ENCODE data around the gene CNTN5. TPM values are rescaled to one million over a fixed set of nuclear protein-coding genes. Genes with fewer than 3 reads are reported as not detected.

Gene CNTN5
- total and polyA plus RNA-seq, 2 donors (not counting 1 experiment from before 2014, with no cell fraction given), result not detected

- ATAC-seq (ENCODE audit: low read depth) (no peak), DNase-seq (no peak)
- Histone ChIP-seq H3K4me2 (replicated peaks; ENCODE audit: low read depth, low read length, poor library complexity, severe bottlenecking) (no peak overlapping the region), H3K9me3 (ENCODE audit: control extremely low read depth in 1 of 3, control insufficient read depth in 2 of 3, insufficient read depth in 1 of 3, low read length in 2 of 3) (no peaks in the 10 kb centered on the region), H3K4me3 (ENCODE audit: control extremely low read depth in 1 of 5, extremely low read depth in 1 of 5, insufficient read depth in 1 of 5, low read depth in 2 of 5, low read length in 4 of 5) (no peak overlapping the region), H3K9ac (ENCODE audit: low read length) (no peak overlapping the region), H3K4me1 (ENCODE audit: control insufficient read depth in 2 of 2, insufficient read depth in 2 of 2, low read length in 2 of 2) (no peaks in the 10 kb centered on the region), H3K27ac (ENCODE audit: low read length in 2 of 2) (no peak overlapping the region), H2AFZ (ENCODE audit: insufficient read depth, low read depth, low read length, poor library complexity, severe bottlenecking) (no peak overlapping the region), H3K36me3 (replicated peaks in 1 of 2; ENCODE audit: control extremely low read depth in 1 of 2, control insufficient read depth in 1 of 2, extremely low read depth in 1 of 2, insufficient read depth in 2 of 2, low read length in 1 of 2) (no peaks in the 10 kb centered on the region), H3K27me3 (replicated peaks in 1 of 4; ENCODE audit: control extremely low read depth in 1 of 4, control insufficient read depth in 3 of 4, insufficient read depth in 4 of 4, low read length in 3 of 4) (no peaks in the 10 kb centered on the region), H3K79me2 (ENCODE audit: control insufficient read depth, insufficient read depth, low read length) (no peaks in the 10 kb centered on the region), H4K20me1 (ENCODE audit: control insufficient read depth, insufficient read depth, low read length, poor library complexity, severe bottlenecking) (no peaks in the 10 kb centered on the region)
- ChIA-PET CTCF (no interaction called here), POLR2A (no interaction called here)
- TF ChIP-seq EZH2 (IDR thresholded peaks at IDR 0.05; ENCODE audit: borderline replicate concordance, insufficient read depth, low read depth, low read length, poor library complexity, severe bottlenecking), result no peak
- no peak for TF ChIP-seq CTCF (IDR thresholded peaks at IDR 0.05)
- no peaks in the 10 kb centered on the region for H3K27me3 Mint-ChIP-seq
- H3K27ac Mint-ChIP-seq, result no peak overlapping the region
- intact Hi-C loops (cut with micrococcal nuclease), result no loop called here
- H3K4me1 Mint-ChIP-seq, result no peaks in the 10 kb centered on the region
- no peak overlapping the region for H3K4me3 Mint-ChIP-seq
- H3K9me3 Mint-ChIP-seq (ENCODE audit: insufficient read depth), result peaks cover 4% of the 10 kb centered on the region
Measured at GRCh38 chr11:100353083-100353482, 1332.3 kb downstream of the CNTN5 start.

- H3K27ac ChIP-seq (ENCODE audit: low read length in 2 of 2), result no peak overlapping the region
- no peak overlapping the region for H2AFZ ChIP-seq (ENCODE audit: insufficient read depth, low read depth, low read length, poor library complexity, severe bottlenecking)
- Mint-ChIP-seq H3K27ac (no peak overlapping the region), H3K4me3 (no peak overlapping the region), H3K4me1 (no peaks in the 10 kb centered on the region), H3K27me3 (no peaks in the 10 kb centered on the region), H3K9me3 (ENCODE audit: insufficient read depth) (peaks cover 4% of the 10 kb centered on the region)
- no peak overlapping the region for H3K9ac ChIP-seq (ENCODE audit: low read length)
- H3K9me3 ChIP-seq (ENCODE audit: control extremely low read depth in 1 of 3, control insufficient read depth in 2 of 3, insufficient read depth in 1 of 3, low read length in 2 of 3), result no peaks in the 10 kb centered on the region
- intact Hi-C loops (cut with micrococcal nuclease), result no loop called here
- no peaks in the 10 kb centered on the region for H3K79me2 ChIP-seq (ENCODE audit: control insufficient read depth, insufficient read depth, low read length)
- no peaks in the 10 kb centered on the region for H3K27me3 ChIP-seq (replicated peaks in 1 of 4; ENCODE audit: control extremely low read depth in 1 of 4, control insufficient read depth in 3 of 4, insufficient read depth in 4 of 4, low read length in 3 of 4)
- no peak overlapping the region for H3K4me2 ChIP-seq (replicated peaks; ENCODE audit: low read depth, low read length, poor library complexity, severe bottlenecking)
- ChIA-PET CTCF (no interaction called here), POLR2A (no interaction called here)
- DNase-seq, result no peak
- no peak overlapping the region for H3K4me3 ChIP-seq (ENCODE audit: control extremely low read depth in 1 of 5, extremely low read depth in 1 of 5, insufficient read depth in 1 of 5, low read depth in 2 of 5, low read length in 4 of 5)
- H3K36me3 ChIP-seq (replicated peaks in 1 of 2; ENCODE audit: control extremely low read depth in 1 of 2, control insufficient read depth in 1 of 2, extremely low read depth in 1 of 2, insufficient read depth in 2 of 2, low read length in 1 of 2), result no peaks in the 10 kb centered on the region
- no peak for TF ChIP-seq CTCF (IDR thresholded peaks at IDR 0.05)
- no peak for TF ChIP-seq EZH2 (IDR thresholded peaks at IDR 0.05; ENCODE audit: borderline replicate concordance, insufficient read depth, low read depth, low read length, poor library complexity, severe bottlenecking)
- H3K4me1 ChIP-seq (ENCODE audit: control insufficient read depth in 2 of 2, insufficient read depth in 2 of 2, low read length in 2 of 2), result no peaks in the 10 kb centered on the region
- ATAC-seq (ENCODE audit: low read depth), result no peak
- no peaks in the 10 kb centered on the region for H4K20me1 ChIP-seq (ENCODE audit: control insufficient read depth, insufficient read depth, low read length, poor library complexity, severe bottlenecking)
Measured at GRCh38 chr11:100354736-100355135, 1334.0 kb downstream of the CNTN5 start.

Data from B cell (primary cell).